ENCODE data around the gene STRBP. TPM values are rescaled to one million over a fixed set of nuclear protein-coding genes. Genes with fewer than 3 reads are reported as not detected.

The STRBP gene
- 10 to 100 TPM; 20.1 to 24.5 TPM for total RNA-seq

DNA sequence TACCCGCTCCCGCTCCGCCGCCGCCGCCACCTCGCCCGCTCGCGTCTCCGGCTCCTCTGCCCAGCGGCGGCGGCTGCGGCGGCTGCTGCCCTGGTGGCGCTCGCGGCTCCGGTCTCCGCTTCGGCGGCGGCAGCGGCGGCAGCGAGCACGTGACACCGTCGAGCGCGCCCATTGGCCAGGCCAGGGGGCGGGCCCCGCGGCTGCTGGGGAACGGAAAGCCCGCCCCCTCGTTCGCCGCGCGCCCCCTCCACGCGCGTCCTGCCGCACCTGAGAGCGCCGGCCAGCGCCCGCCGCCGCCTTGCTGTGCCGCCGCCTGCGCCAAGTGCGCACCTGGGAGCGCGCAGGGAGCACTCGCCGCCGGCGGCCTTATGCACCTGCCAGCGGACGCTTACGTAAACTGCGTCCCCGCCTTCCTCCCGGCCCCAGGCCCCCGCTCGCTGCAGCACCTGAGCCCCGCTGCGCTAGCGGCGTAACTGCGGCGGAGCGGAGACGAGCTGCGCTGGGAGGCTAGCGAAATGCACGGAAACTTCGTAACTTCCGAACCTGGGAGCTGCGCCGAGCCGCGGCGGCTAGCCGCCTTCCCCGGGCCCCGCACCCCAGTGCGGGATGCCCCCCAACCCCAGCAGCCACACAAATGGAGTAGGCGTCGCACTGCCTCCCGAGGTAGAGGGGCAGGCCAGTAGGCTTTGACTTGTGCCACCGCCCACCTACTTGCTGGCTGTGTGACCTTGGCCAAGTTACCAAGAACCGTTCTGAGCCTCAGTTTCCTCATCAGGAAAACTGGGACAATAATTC lies at the start of gene STRBP:
TSS of gene STRBP (minus strand) at position 122 of the 795 bp plus-strand sequence. CDS start 84,452 bp downstream, outside the sequence.
- H3K36me3 ChIP-seq: no peaks in the 10 kb centered on the region
- peak; percentile 90 for DNase-seq (ENCODE audit: low spot score)
- no peaks in the 10 kb centered on the region for H3K9me3 ChIP-seq
- intact Hi-C loops (cut with DNase I): loop anchor here (5.0 to 10.0 kb wide), 2 partner anchors 46 to 84 kb away; no protein-coding TSS in a partner anchor
- H3K4me3 ChIP-seq: peak within 1 kb of the TSS; percentile 79 to 83
- no peaks in the 10 kb centered on the region for H3K27me3 ChIP-seq (replicated peaks; ENCODE audit: insufficient read depth)
- peak within 1 kb of the TSS; percentile 73 to 76 for H3K27ac ChIP-seq
- TF ChIP-seq POLR2A (IDR thresholded peaks at IDR 0.05) (peak; percentile 47), POLR2AphosphoS5 (IDR thresholded peaks at IDR 0.05) (peak; percentile 30), CTCF (IDR thresholded peaks at IDR 0.05) (peak in 2 of 4 experiments; percentile 37 to 46)
- no peaks in the 10 kb centered on the region for H3K4me1 ChIP-seq (replicated peaks)
- under 1% methylated on average over 27 of the region's 97 CpGs for WGBS

- H3K9me3 ChIP-seq: no peaks in the 10 kb centered on the region
- WGBS: 78% methylated on average over 7 of the region's 7 CpGs
- H3K4me3 ChIP-seq: no peak overlapping the region
- H3K27me3 ChIP-seq (replicated peaks; ENCODE audit: insufficient read depth): no peaks in the 10 kb centered on the region
- TF ChIP-seq POLR2A (IDR thresholded peaks at IDR 0.05) (no peak), CTCF (IDR thresholded peaks at IDR 0.05) (no peak), POLR2AphosphoS5 (IDR thresholded peaks at IDR 0.05) (no peak)
- no peak overlapping the region for H3K27ac ChIP-seq
- intact Hi-C loops (cut with DNase I): loop anchor here (10.0 kb wide), 1 partner anchor 51 kb away; the partner anchor contains the start of gene STRBP
- no peak for DNase-seq (ENCODE audit: low spot score)
- no peaks in the 10 kb centered on the region for H3K36me3 ChIP-seq
- peaks cover 14% of the 10 kb centered on the region for H3K4me1 ChIP-seq (replicated peaks)
These were observed 47.8 kb upstream of the STRBP start for GRCh38 chr9:123316053-123316718.

- 82% methylated on average over 2 of the region's 2 CpGs for WGBS
- intact Hi-C loops (cut with DNase I): loop anchor here (10.0 kb wide), 1 partner anchor 51 kb away; the partner anchor contains the start of gene STRBP
- TF ChIP-seq POLR2AphosphoS5 (IDR thresholded peaks at IDR 0.05) (no peak), POLR2A (IDR thresholded peaks at IDR 0.05) (no peak), CTCF (IDR thresholded peaks at IDR 0.05) (no peak)
- Histone ChIP-seq H3K27me3 (replicated peaks; ENCODE audit: insufficient read depth) (no peaks in the 10 kb centered on the region), H3K27ac (no peak overlapping the region), H3K4me1 (replicated peaks) (peaks cover 14% of the 10 kb centered on the region), H3K36me3 (no peaks in the 10 kb centered on the region), H3K9me3 (no peaks in the 10 kb centered on the region), H3K4me3 (no peak overlapping the region)
- DNase-seq (ENCODE audit: low spot score): no peak
These were observed 47.2 kb upstream of the STRBP start for GRCh38 chr9:123315635-123316034.

- no peaks in the 10 kb centered on the region for H3K27me3 ChIP-seq (replicated peaks; ENCODE audit: insufficient read depth)
- H3K27ac ChIP-seq: no peak overlapping the region
- H3K4me1 ChIP-seq (replicated peaks): peaks cover 11% of the 10 kb centered on the region
- no peaks in the 10 kb centered on the region for H3K9me3 ChIP-seq
- H3K4me3 ChIP-seq: no peak overlapping the region
- DNase-seq (ENCODE audit: low spot score): no peak
- 95% methylated on average over 6 of the region's 6 CpGs for WGBS
- TF ChIP-seq POLR2AphosphoS5 (IDR thresholded peaks at IDR 0.05) (no peak), CTCF (IDR thresholded peaks at IDR 0.05) (no peak), POLR2A (IDR thresholded peaks at IDR 0.05) (no peak)
- intact Hi-C loops (cut with DNase I): loop anchor here (10.0 kb wide), 1 partner anchor 50 kb away; the partner anchor contains the start of gene STRBP
- H3K36me3 ChIP-seq: no peaks in the 10 kb centered on the region
These were observed 46.2 kb upstream of the STRBP start for GRCh38 chr9:123314617-123315016.

Data from prostate gland (tissue), 2 donors.